Esophagus muscularis mucosa (tissue), 3 donors: ENCODE data around the gene MED13L.

ENCODE experiments used
- CTCF ChIP-seq, 3 experiments: fragments of 200-600 bp in 2 of 3; fragments of 450-650 bp in 1 of 3; sonication (generic) in 2 of 3; IDR thresholded peaks; one replicate each; pipeline ENCODE4 v1.5.1; 2017 to 2019; ENCODE audit warnings: antibody characterized with exemption in 3 of 3, mild to moderate bottlenecking in 2 of 3, moderate library complexity in 1 of 3
- POLR2A ChIP-seq: fragments of 450-650 bp; IDR thresholded peaks from one replicate; pipeline ENCODE4 v1.6.1; 2017; ENCODE audit warnings: antibody characterized with exemption, moderate library complexity, mild to moderate bottlenecking, low read depth
- POLR2AphosphoS5 ChIP-seq, 2 donors: sonication (generic); formaldehyde crosslinking; IDR thresholded peaks; one replicate each; pipeline ENCODE4 v1.6.1; 2017; ENCODE audit warnings: antibody characterized with exemption in 2 of 2

DNA sequence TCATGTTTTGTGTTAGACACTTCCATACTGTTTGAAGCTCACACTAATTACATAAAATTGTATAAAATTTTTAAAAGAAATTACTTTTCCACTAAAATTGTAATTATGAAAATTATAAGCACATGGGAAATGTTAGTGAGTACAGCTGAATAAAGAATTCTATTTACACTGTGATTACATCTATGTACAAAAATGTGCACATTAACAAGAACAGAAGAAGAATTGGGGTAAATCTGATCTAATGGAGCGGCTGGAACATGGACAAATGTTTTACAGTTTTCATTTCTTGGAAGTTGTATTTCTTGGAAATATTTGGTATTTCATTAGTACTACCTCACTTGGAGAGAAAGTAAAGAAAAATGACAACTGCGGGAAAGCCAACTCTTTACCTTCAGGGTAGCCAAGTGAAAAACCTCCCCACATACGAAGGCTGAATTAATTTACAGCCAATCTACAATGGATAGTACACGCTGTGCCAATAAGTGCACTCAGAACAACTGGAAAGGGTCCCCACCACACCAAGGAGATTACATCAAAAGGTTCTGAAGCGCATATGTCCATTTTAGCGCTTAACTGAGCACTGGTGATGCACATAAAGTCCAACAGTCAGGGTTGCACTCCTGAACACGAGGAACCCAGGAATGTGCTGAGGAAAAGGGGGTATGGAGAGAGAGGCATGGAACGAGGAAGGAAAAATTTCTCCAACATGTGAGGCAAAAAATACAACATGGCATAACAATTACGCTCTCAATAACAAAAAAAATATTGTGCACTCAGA is 17.5 kb downstream of the MED13L start:
- no peak for TF ChIP-seq CTCF (IDR thresholded peaks at IDR 0.05)
- no peak for TF ChIP-seq POLR2A
- no peak for TF ChIP-seq POLR2AphosphoS5 (IDR thresholded peaks at IDR 0.05)
